GM20000 (cell line): ENCODE measurements around the gene RWDD4.
A peak's percentile ranks its signal among the peaks of the same experiment; 100 is the strongest.

Experiments
- DNase-seq: peaks from one replicate; pipeline ENCODE4 v3.0.0; 2012; ENCODE audit warnings: low spot score
- TF ChIP-seq, protein P1 (sequence below): IDR thresholded peaks from 2 replicates; pipeline ENCODE4 v1.5.1; 2012; ENCODE audit warnings: mild to moderate bottlenecking, control low read depth; ENCODE audit errors: extremely low read depth, missing control alignments

RWDD4 gene

DNA sequence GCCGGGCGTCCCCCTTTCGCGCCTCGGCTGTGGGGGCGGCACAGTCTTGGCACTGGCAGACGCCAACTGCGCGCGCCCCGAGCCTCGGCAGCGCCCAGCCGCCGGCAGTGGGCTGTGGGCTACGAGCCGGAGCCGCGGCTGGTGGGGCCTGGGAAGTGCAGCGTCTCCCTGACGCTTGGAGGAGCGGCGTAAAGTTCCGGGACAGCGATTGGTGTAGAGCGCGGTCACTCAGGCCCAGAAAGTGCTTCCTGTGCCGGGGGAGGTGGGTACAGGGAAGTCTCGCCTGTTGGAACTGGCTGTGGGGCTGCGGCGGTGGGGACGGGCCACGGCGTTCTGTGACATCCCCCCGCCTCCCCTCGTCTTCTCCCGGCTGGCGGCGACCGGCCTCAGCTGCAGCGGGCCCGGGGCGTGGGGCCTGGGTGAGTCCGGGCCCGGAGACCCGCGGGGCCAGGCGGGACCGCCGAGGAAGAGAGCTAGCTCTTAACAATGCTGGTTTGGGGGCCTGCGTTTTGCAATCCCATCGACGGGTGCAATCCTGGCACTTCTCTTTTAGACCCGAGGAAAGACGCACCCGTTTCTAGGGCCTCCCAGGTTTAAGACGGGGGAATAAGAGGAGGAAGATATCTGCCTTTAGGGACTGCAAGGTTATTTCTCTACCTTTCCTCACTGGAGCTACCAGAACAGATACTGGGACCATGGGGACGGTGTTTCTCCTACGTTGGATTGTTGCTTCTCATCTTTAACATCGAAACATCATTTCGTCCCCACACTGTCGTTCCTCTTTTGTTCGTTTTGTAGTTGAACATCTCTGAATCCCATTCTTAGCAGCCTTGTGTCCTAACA, at the start of gene RWDD4, which contains the start of gene TRAPPC11:
RWDD4 (minus strand) TSS at position 157 of the 843 bp plus-strand sequence. CDS start 233 bp downstream, outside the sequence.
TRAPPC11 (plus strand) TSS at position 265 of the 843 bp plus-strand sequence. CDS start 4,575 bp downstream, outside the sequence.
- DNase-seq = peak; percentile 99
- TF ChIP-seq, protein P1, sequence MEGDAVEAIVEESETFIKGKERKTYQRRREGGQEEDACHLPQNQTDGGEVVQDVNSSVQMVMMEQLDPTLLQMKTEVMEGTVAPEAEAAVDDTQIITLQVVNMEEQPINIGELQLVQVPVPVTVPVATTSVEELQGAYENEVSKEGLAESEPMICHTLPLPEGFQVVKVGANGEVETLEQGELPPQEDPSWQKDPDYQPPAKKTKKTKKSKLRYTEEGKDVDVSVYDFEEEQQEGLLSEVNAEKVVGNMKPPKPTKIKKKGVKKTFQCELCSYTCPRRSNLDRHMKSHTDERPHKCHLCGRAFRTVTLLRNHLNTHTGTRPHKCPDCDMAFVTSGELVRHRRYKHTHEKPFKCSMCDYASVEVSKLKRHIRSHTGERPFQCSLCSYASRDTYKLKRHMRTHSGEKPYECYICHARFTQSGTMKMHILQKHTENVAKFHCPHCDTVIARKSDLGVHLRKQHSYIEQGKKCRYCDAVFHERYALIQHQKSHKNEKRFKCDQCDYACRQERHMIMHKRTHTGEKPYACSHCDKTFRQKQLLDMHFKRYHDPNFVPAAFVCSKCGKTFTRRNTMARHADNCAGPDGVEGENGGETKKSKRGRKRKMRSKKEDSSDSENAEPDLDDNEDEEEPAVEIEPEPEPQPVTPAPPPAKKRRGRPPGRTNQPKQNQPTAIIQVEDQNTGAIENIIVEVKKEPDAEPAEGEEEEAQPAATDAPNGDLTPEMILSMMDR = no peak

DNA sequence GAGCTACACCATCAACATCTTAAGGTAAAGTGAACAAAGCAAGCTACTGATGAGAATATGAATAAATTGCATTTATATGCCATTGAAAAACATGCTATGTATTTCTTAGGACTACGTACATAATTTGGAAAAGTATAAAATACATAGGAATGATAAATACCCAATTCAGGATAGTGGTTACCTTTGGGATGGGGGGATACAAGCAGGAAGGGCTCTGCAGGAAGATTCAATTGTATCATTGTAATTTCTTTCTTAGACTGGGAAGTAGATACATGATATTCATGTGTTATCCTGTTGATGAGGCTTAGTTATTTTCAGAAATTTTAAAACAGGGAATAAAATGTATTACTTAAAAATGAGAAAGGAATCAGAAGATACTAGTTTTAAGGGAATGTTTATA, 43.5 kb upstream of the RWDD4 start:
- no peak for DNase-seq
- TF ChIP-seq, protein P1 = no peak

DNA sequence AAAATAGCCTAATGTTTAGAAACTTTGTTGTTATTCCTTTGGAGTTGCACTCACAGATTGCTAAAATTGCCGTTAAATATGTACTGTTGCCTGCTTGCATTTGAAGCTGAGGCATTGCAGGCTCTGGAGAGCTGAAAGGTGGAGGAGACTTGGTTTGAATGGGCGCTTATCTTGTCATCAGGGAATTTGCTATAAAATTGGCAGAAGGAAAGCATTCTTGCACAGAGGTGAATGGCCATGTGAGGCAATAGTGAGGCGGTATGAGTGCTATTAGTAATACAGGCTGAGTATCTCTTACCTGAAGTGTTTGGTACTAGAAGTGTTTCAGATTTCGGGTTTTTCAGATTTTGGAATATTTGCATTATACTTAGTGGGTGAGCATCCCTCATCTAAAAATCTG, 41.4 kb upstream of the RWDD4 start:
- TF ChIP-seq, protein P1 = no peak
- no peak for DNase-seq

DNA sequence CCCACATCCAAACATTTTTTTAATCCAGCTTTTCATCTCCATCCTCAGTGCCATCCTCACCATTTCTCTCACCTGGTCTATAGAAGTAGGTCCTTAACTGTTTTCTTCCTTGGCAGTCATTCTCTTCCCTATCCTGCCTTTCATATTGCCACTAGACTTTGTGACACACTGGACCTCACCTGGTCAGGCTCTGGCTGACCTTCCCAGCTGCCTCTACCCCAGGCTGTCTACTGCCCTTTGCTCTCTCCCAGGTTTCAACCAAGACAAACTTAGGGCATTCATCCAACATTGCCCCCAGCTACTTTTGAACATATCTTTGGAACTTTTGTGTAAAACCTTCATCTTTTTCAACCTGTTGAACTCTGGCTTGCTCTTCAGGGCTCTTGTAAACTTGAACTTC, 39.9 kb upstream of the RWDD4 start:
- TF ChIP-seq, protein P1 = no peak
- DNase-seq = no peak

DNA sequence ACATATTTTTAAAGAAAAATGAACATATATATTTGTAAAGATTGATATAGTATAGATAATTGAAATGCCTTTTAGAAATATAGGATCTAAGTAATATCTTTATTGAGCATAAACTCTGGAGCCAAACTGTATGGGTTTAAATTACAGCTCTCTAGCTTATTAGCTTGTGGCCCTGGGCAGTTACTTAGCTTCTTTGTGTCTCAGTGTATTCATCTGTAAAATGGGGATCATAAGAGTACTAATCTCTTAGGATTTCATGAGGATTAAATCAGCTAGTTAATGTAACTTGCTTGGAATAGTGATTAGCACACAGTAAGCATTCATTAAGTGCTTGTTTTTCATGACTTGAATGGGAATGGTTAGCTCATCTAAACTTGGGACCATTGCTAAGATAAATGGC, 32.9 kb upstream of the RWDD4 start:
- TF ChIP-seq, protein P1 = no peak
- no peak for DNase-seq

DNA sequence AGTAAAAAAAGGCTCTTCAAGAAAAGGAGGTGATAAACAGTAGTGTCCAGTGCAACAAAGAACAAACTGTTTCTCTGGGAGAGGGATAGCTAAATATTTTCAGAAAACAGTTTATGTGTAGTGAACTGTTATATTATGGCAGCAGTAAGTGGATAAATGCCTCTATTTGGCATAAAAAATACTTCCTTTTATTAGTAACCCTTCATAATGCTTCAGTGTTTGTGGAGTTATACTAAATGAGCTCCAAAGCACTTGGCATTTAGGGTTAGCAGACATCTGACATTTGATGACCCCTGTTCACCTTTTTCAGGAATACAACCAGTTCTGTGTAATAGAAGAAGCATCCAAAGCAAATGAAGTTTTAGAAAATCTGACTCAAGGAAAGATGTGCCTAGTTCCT, 32.0 kb upstream of the RWDD4 start:
- TF ChIP-seq, protein P1 = no peak
- DNase-seq = no peak

DNA sequence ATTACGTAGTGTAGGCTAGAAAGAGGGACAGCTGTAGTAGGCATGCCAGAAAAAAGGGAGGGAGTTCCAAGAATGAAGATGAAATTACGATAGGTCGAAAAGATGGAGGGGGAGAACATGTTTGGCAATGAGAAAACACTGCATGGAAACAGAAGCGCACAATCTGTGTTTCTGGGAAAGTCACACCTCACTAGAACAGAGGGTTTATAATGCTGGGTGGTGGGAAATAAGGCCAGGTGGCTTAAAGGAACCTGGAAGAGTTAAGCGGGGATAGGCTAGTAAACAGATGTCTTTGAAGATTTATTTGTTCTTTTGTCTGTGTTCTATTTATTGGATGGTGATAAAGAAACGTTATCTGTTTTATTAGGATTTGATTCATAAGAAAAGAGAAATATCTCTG, 29.2 kb upstream of the RWDD4 start:
- TF ChIP-seq, protein P1 = no peak
- no peak for DNase-seq
